Measurements from ENCODE around the gene HIPK3.
"Not testable (repeated sequence)": the region's sequence is repeated elsewhere in the genome, so short reads cannot be mapped to it uniquely, and the experiment has no call there.

Gene HIPK3

GRCh38 chr11:33242575-33242974 lies 14.6 kb upstream of the HIPK3 start:
- DNase-seq: no peak
- TF ChIP-seq POLR2A (IDR thresholded peaks at IDR 0.05; ENCODE audit: low read length) (no peak), GATA1 (IDR thresholded peaks at IDR 0.05; ENCODE audit: low read depth, low read length) (no peak)

GRCh38 chr11:33243654-33244053 lies 13.5 kb upstream of the HIPK3 start:
- DNase-seq: not testable (repeated sequence)

- TF ChIP-seq POLR2A (IDR thresholded peaks at IDR 0.05; ENCODE audit: low read length): no peak
- no peak for TF ChIP-seq GATA1 (IDR thresholded peaks at IDR 0.05; ENCODE audit: low read depth, low read length)
- DNase-seq: no peak
Measured at GRCh38 chr11:33248416-33248971, 8.7 kb upstream of the HIPK3 start.

GRCh38 chr11:33256031-33256812 lies 959 bp upstream of the HIPK3 start:
- peak in 1 of 2 experiments; percentile 44 for DNase-seq

GRCh38 chr11:33256813-33257159 lies 395 bp upstream of the HIPK3 start:
- no peak for DNase-seq
- TF ChIP-seq POLR2A (IDR thresholded peaks at IDR 0.05; ENCODE audit: low read length) (no peak), GATA1 (IDR thresholded peaks at IDR 0.05; ENCODE audit: low read depth, low read length) (no peak)

More at GRCh38 chr11:33256031-33256812, 959 bp upstream of the HIPK3 start:
- no peak for TF ChIP-seq GATA1 (IDR thresholded peaks at IDR 0.05; ENCODE audit: low read depth, low read length)
- TF ChIP-seq POLR2A (IDR thresholded peaks at IDR 0.05; ENCODE audit: low read length): no peak

- TF ChIP-seq GATA1 (IDR thresholded peaks at IDR 0.05; ENCODE audit: low read depth, low read length): no peak
- peak; percentile 53 for TF ChIP-seq POLR2A (IDR thresholded peaks at IDR 0.05; ENCODE audit: low read length)
- peak; percentile 87 to 90 for DNase-seq
Measured at GRCh38 chr11:33257897-33258630, 883 bp downstream of the HIPK3 start.

- TF ChIP-seq POLR2A (IDR thresholded peaks at IDR 0.05; ENCODE audit: low read length) (no peak), GATA1 (IDR thresholded peaks at IDR 0.05; ENCODE audit: low read depth, low read length) (no peak)
- peak in 1 of 2 experiments; percentile 80 for DNase-seq
Measured at GRCh38 chr11:33258631-33259205, 1.5 kb downstream of the HIPK3 start.

- no peak for TF ChIP-seq GATA1 (IDR thresholded peaks at IDR 0.05; ENCODE audit: low read depth, low read length)
- TF ChIP-seq POLR2A (IDR thresholded peaks at IDR 0.05; ENCODE audit: low read length): no peak
- DNase-seq: peak; percentile 32 to 34
Measured at GRCh38 chr11:33259869-33260268, 2.7 kb downstream of the HIPK3 start.

GRCh38 chr11:33261350-33261749 lies 4.2 kb downstream of the HIPK3 start:
- not testable (repeated sequence) for DNase-seq

- TF ChIP-seq GATA1 (IDR thresholded peaks at IDR 0.05; ENCODE audit: low read depth, low read length) (no peak), POLR2A (IDR thresholded peaks at IDR 0.05; ENCODE audit: low read length) (no peak)
- DNase-seq: peak in 1 of 2 experiments; percentile 19
Measured at GRCh38 chr11:33262011-33262645, 4.9 kb downstream of the HIPK3 start.

- TF ChIP-seq GATA1 (IDR thresholded peaks at IDR 0.05; ENCODE audit: low read depth, low read length) (no peak), POLR2A (IDR thresholded peaks at IDR 0.05; ENCODE audit: low read length) (no peak)
- DNase-seq: no peak
Measured at GRCh38 chr11:33263549-33263948, 6.4 kb downstream of the HIPK3 start.

GRCh38 chr11:33264926-33265325 lies 7.7 kb downstream of the HIPK3 start:
- DNase-seq: no peak
- TF ChIP-seq GATA1 (IDR thresholded peaks at IDR 0.05; ENCODE audit: low read depth, low read length) (no peak), POLR2A (IDR thresholded peaks at IDR 0.05; ENCODE audit: low read length) (no peak)

- no peak for TF ChIP-seq POLR2A (IDR thresholded peaks at IDR 0.05; ENCODE audit: low read length)
- TF ChIP-seq GATA1 (IDR thresholded peaks at IDR 0.05; ENCODE audit: low read depth, low read length): no peak
- peak; percentile 58 to 59 for DNase-seq
Measured at GRCh38 chr11:33266393-33267215, 9.4 kb downstream of the HIPK3 start.
